Upper lobe of left lung (tissue), 6 donors: ENCODE data around the gene MCAT. TPM values are rescaled to one million over a fixed set of nuclear protein-coding genes. Genes with fewer than 3 reads are reported as not detected.
A peak's percentile ranks its signal among the peaks of the same experiment; 100 is the strongest.

Experiments
- ATAC-seq, 2 donors: fragments of 200-7000 bp; cut with Tn5 transposase; one replicate each; pipeline ENCODE4 v1.9.1; 2022; ENCODE audit warnings: mild to moderate bottlenecking in 2 of 2, moderate library complexity in 2 of 2; ENCODE audit not compliant: low FRiP score in 2 of 2
- DNase-seq, 2 donors: peaks; one replicate each; pipeline ENCODE4 v3.0.0-alpha.2; 2019 to 2020
- H3K27ac ChIP-seq, 4 donors: fragments of 200-600 bp; sonication (generic); one replicate each; pipeline ENCODE4 v1.5.1; 2016 to 2019
- H3K27me3 ChIP-seq, 4 donors: fragments of 200-600 bp; sonication (generic); one replicate each; pipeline ENCODE4 v1.5.1; 2017 to 2019
- H3K36me3 ChIP-seq, 4 donors: fragments of 200-600 bp; sonication (generic); one replicate each; pipeline ENCODE4 v1.5.1; 2016 to 2019
- H3K4me1 ChIP-seq, 4 donors: fragments of 200-600 bp; sonication (generic); one replicate each; pipeline ENCODE4 v1.5.1; 2018 to 2019
- H3K4me3 ChIP-seq, 4 donors: fragments of 200-600 bp; sonication (generic); one replicate each; pipeline ENCODE4 v1.5.1; 2017 to 2019; ENCODE audit warnings: mild to moderate bottlenecking in 2 of 4, moderate library complexity in 1 of 4
- H3K9me3 ChIP-seq, 4 donors: fragments of 200-600 bp; sonication (generic); one replicate each; pipeline ENCODE4 v1.5.1; 2018 to 2019
- CTCF ChIP-seq, 6 experiments: fragments of 450-650 bp in 4 of 6; fragments of 200-600 bp in 2 of 6; sonication (generic) in 2 of 6; IDR thresholded peaks; one replicate each; pipeline ENCODE4 v1.5.1; 2016 to 2019; ENCODE audit warnings: antibody characterized with exemption in 6 of 6
- EP300 ChIP-seq, 4 donors: sonication (generic); formaldehyde crosslinking; IDR thresholded peaks; one replicate each; pipeline ENCODE4 v1.5.1; 2017; ENCODE audit warnings: antibody characterized with exemption in 4 of 4, control low read depth in 2 of 4
- POLR2A ChIP-seq, 4 donors: fragments of 450-650 bp; IDR thresholded peaks; one replicate each; pipeline ENCODE4 v1.5.1; 2016 to 2017; ENCODE audit warnings: antibody characterized with exemption in 4 of 4, mild to moderate bottlenecking in 2 of 4
- POLR2AphosphoS5 ChIP-seq, 2 donors: sonication (generic); formaldehyde crosslinking; IDR thresholded peaks; one replicate each; pipeline ENCODE4 v1.5.1; 2017; ENCODE audit warnings: antibody characterized with exemption in 2 of 2
- WGBS, 2 donors: methylation state at CpG; one replicate each; pipeline ENCODE4 v1.1.5; 2017 to 2018; 5-methylcytosine and 5-hydroxymethylcytosine counted together
- total RNA-seq, 6 donors: library from RNA; depleted of rRNA in 4 of 6; stranded (reverse); fragments of >200 nt in 4 of 6; gene quantifications; one replicate each; pipeline versions ENCODE4 v1.1.0 to v1.2.1, GENCODE V29; 2016 to 2021
- donor health status: DM: no; HTN: no; CAD: no; lungs with moderate emphysema.
- donor health status: DM: no; HTN: yes; CAD: no; lungs with severe emphysema.

The MCAT gene
- total RNA-seq, 6 donors from 2014 or later: 15.6 to 34.4 (median 18.5) TPM

- Histone ChIP-seq H3K4me3 (no peak overlapping the region), H3K4me1 (peaks cover 0 to 7% (median 2%) of the 10 kb centered on the region in 4 donors), H3K27me3 (no peaks in the 10 kb centered on the region), H3K27ac (no peak overlapping the region), H3K36me3 (no peaks in the 10 kb centered on the region), H3K9me3 (peaks cover 0 to 8% (median 0%) of the 10 kb centered on the region in 4 donors)
- no peak for ATAC-seq
- 90 to 93% methylated on average over 8 of the region's 8 CpGs for WGBS, 2 donors
- TF ChIP-seq POLR2AphosphoS5 (IDR thresholded peaks at IDR 0.05) (no peak), EP300 (IDR thresholded peaks at IDR 0.05) (no peak), POLR2A (IDR thresholded peaks at IDR 0.05) (no peak), CTCF (IDR thresholded peaks at IDR 0.05) (no peak)
- no peak for DNase-seq
These were observed 46.8 kb downstream of the MCAT start for GRCh38 chr22:43096420-43096819.

GRCh38 chr22:43094551-43094950, 48.6 kb downstream of the MCAT start:
- Histone ChIP-seq H3K27me3 (no peaks in the 10 kb centered on the region), H3K36me3 (no peaks in the 10 kb centered on the region), H3K4me3 (no peak overlapping the region), H3K9me3 (peaks cover 0 to 8% (median 0%) of the 10 kb centered on the region in 4 donors), H3K4me1 (peaks cover 0 to 6% (median 5%) of the 10 kb centered on the region in 4 donors), H3K27ac (no peak overlapping the region)
- 58 to 83% methylated on average over 3 to 4 of the region's 4 CpGs for WGBS, 2 donors
- ATAC-seq (no peak), DNase-seq (no peak)
- no peak for TF ChIP-seq POLR2A (IDR thresholded peaks at IDR 0.05)
- no peak for TF ChIP-seq POLR2AphosphoS5 (IDR thresholded peaks at IDR 0.05)
- no peak for TF ChIP-seq EP300 (IDR thresholded peaks at IDR 0.05)
- TF ChIP-seq CTCF (IDR thresholded peaks at IDR 0.05): no peak

- Histone ChIP-seq H3K9me3 (peaks cover 0 to 8% (median 0%) of the 10 kb centered on the region in 4 donors), H3K36me3 (no peaks in the 10 kb centered on the region), H3K4me1 (peaks cover 0 to 8% (median 7%) of the 10 kb centered on the region in 4 donors), H3K27ac (no peak overlapping the region), H3K27me3 (no peaks in the 10 kb centered on the region), H3K4me3 (no peak overlapping the region)
- TF ChIP-seq CTCF (IDR thresholded peaks at IDR 0.05): peak in 1 of 6 experiments; percentile 10
- no peak for TF ChIP-seq EP300 (IDR thresholded peaks at IDR 0.05)
- WGBS, 2 donors: 37 to 65% methylated on average over 4 to 7 of the region's 7 CpGs
- ATAC-seq (no peak), DNase-seq (peak in 1 of 2 donors; percentile 52)
These were observed 49.1 kb downstream of the MCAT start for GRCh38 chr22:43094085-43094484.

GRCh38 chr22:43092085-43092484, 51.1 kb downstream of the MCAT start:
- no peak for ATAC-seq
- H3K4me3 ChIP-seq: no peak overlapping the region
- WGBS, 2 donors: 54 to 67% methylated on average over 9 of the region's 9 CpGs

More at GRCh38 chr22:43092085-43092484, 51.1 kb downstream of the MCAT start:
- no peak for DNase-seq
- Histone ChIP-seq H3K36me3 (no peaks in the 10 kb centered on the region), H3K9me3 (peaks cover 0 to 8% (median 0%) of the 10 kb centered on the region in 4 donors), H3K27me3 (no peaks in the 10 kb centered on the region), H3K27ac (no peak overlapping the region), H3K4me1 (peaks cover 4 to 14% (median 8%) of the 10 kb centered on the region in 4 donors)
- no peak for TF ChIP-seq EP300 (IDR thresholded peaks at IDR 0.05)
- TF ChIP-seq POLR2AphosphoS5 (IDR thresholded peaks at IDR 0.05): no peak
- no peak for TF ChIP-seq POLR2A (IDR thresholded peaks at IDR 0.05)
- TF ChIP-seq CTCF (IDR thresholded peaks at IDR 0.05): no peak
